ENCODE data around the gene MOG.
A peak's percentile ranks its signal among the peaks of the same experiment; 100 is the strongest.

Gene MOG

GRCh38 chr6:29702519-29703103 lies 45.7 kb downstream of the MOG start:
- Histone ChIP-seq H4K8ac (ENCODE audit: low read depth, low read length) (no peak overlapping the region), H3K9ac (ENCODE audit: low read length) (no peak overlapping the region), H3K36me3 (ENCODE audit: control insufficient read depth, insufficient read depth, low read length) (no peaks in the 10 kb centered on the region), H2AK5ac (ENCODE audit: low read length) (no peak overlapping the region), H3K4me3 (ENCODE audit: low read length) (no peak overlapping the region), H3K79me1 (ENCODE audit: low read length) (no peaks in the 10 kb centered on the region), H2BK120ac (ENCODE audit: low read depth, low read length) (no peak overlapping the region), H3K23ac (ENCODE audit: low read length) (no peak overlapping the region), H3K27me3 (ENCODE audit: insufficient read depth, low read length, poor library complexity) (no peaks in the 10 kb centered on the region), H2BK5ac (ENCODE audit: low read length) (no peak overlapping the region), H3K18ac (ENCODE audit: low read length) (no peak overlapping the region), H3K27ac (ENCODE audit: low read depth, low read length) (no peak overlapping the region), H3K4me2 (ENCODE audit: low read length) (no peak overlapping the region), H3K56ac (ENCODE audit: low read length) (no peak overlapping the region), H4K5ac (ENCODE audit: low read length) (no peak overlapping the region), H3K4ac (ENCODE audit: low read depth, low read length) (no peak overlapping the region), H2BK15ac (replicated peaks; ENCODE audit: low read depth) (no peak overlapping the region), H3K4me1 (ENCODE audit: control insufficient read depth, low read depth, low read length) (no peaks in the 10 kb centered on the region), H3K79me2 (ENCODE audit: control insufficient read depth, insufficient read depth, low read length) (no peaks in the 10 kb centered on the region)
- WGBS (ENCODE audit: extremely low coverage, insufficient coverage, low lambda C conversion rate): no CpG with 5 or more reads among the region's 17 CpGs
- DNase-seq: peak; percentile 79

- no peak overlapping the region for H4K8ac ChIP-seq (ENCODE audit: low read depth, low read length)
- H3K27me3 ChIP-seq (ENCODE audit: insufficient read depth, low read length, poor library complexity): no peaks in the 10 kb centered on the region
- no peak overlapping the region for H2AK5ac ChIP-seq (ENCODE audit: low read length)
- peak; percentile 74 for DNase-seq
- no peak overlapping the region for H3K18ac ChIP-seq (ENCODE audit: low read length)
- H3K4me2 ChIP-seq (ENCODE audit: low read length): no peak overlapping the region
- H3K4me1 ChIP-seq (ENCODE audit: control insufficient read depth, low read depth, low read length): no peaks in the 10 kb centered on the region
- H4K5ac ChIP-seq (ENCODE audit: low read length): no peak overlapping the region
- H2BK15ac ChIP-seq (replicated peaks; ENCODE audit: low read depth): no peak overlapping the region
- no peak overlapping the region for H2BK5ac ChIP-seq (ENCODE audit: low read length)
- H3K56ac ChIP-seq (ENCODE audit: low read length): no peak overlapping the region
- no peaks in the 10 kb centered on the region for H3K36me3 ChIP-seq (ENCODE audit: control insufficient read depth, insufficient read depth, low read length)
- no peaks in the 10 kb centered on the region for H3K79me1 ChIP-seq (ENCODE audit: low read length)
- no peak overlapping the region for H3K23ac ChIP-seq (ENCODE audit: low read length)
- H2BK120ac ChIP-seq (ENCODE audit: low read depth, low read length): no peak overlapping the region
- no peak overlapping the region for H3K27ac ChIP-seq (ENCODE audit: low read depth, low read length)
- H3K9ac ChIP-seq (ENCODE audit: low read length): no peak overlapping the region
- H3K4me3 ChIP-seq (ENCODE audit: low read length): no peak overlapping the region
- H3K4ac ChIP-seq (ENCODE audit: low read depth, low read length): no peak overlapping the region
- H3K79me2 ChIP-seq (ENCODE audit: control insufficient read depth, insufficient read depth, low read length): no peaks in the 10 kb centered on the region
- WGBS (ENCODE audit: extremely low coverage, insufficient coverage, low lambda C conversion rate): no CpG with 5 or more reads among the region's 10 CpGs
Observed at GRCh38 chr6:29705389-29706231, 48.7 kb downstream of the MOG start.

GRCh38 chr6:29708432-29709179 lies 51.7 kb downstream of the MOG start:
- H3K56ac ChIP-seq (ENCODE audit: low read length): no peak overlapping the region
- H3K27ac ChIP-seq (ENCODE audit: low read depth, low read length): no peak overlapping the region
- no peaks in the 10 kb centered on the region for H3K27me3 ChIP-seq (ENCODE audit: insufficient read depth, low read length, poor library complexity)
- DNase-seq: no peak
- WGBS (ENCODE audit: extremely low coverage, insufficient coverage, low lambda C conversion rate): no CpG with 5 or more reads among the region's 11 CpGs
- H3K18ac ChIP-seq (ENCODE audit: low read length): no peak overlapping the region
- no peak overlapping the region for H3K4ac ChIP-seq (ENCODE audit: low read depth, low read length)
- H2BK15ac ChIP-seq (replicated peaks; ENCODE audit: low read depth): no peak overlapping the region
- no peak overlapping the region for H2AK5ac ChIP-seq (ENCODE audit: low read length)
- no peaks in the 10 kb centered on the region for H3K79me1 ChIP-seq (ENCODE audit: low read length)
- no peaks in the 10 kb centered on the region for H3K79me2 ChIP-seq (ENCODE audit: control insufficient read depth, insufficient read depth, low read length)
- no peak overlapping the region for H3K9ac ChIP-seq (ENCODE audit: low read length)
- no peak overlapping the region for H2BK120ac ChIP-seq (ENCODE audit: low read depth, low read length)
- H2BK5ac ChIP-seq (ENCODE audit: low read length): no peak overlapping the region
- no peak overlapping the region for H3K4me3 ChIP-seq (ENCODE audit: low read length)
- no peak overlapping the region for H3K4me2 ChIP-seq (ENCODE audit: low read length)
- H3K36me3 ChIP-seq (ENCODE audit: control insufficient read depth, insufficient read depth, low read length): no peaks in the 10 kb centered on the region
- no peaks in the 10 kb centered on the region for H3K4me1 ChIP-seq (ENCODE audit: control insufficient read depth, low read depth, low read length)
- H3K23ac ChIP-seq (ENCODE audit: low read length): no peak overlapping the region
- H4K5ac ChIP-seq (ENCODE audit: low read length): no peak overlapping the region
- no peak overlapping the region for H4K8ac ChIP-seq (ENCODE audit: low read depth, low read length)

GRCh38 chr6:29709188-29709587 lies 52.3 kb downstream of the MOG start:
- no CpG with 5 or more reads among the region's 4 CpGs for WGBS (ENCODE audit: extremely low coverage, insufficient coverage, low lambda C conversion rate)
- no peak for DNase-seq
- Histone ChIP-seq H3K4ac (ENCODE audit: low read depth, low read length) (no peak overlapping the region), H2AK5ac (ENCODE audit: low read length) (no peak overlapping the region), H3K79me1 (ENCODE audit: low read length) (no peaks in the 10 kb centered on the region), H3K79me2 (ENCODE audit: control insufficient read depth, insufficient read depth, low read length) (no peaks in the 10 kb centered on the region), H4K5ac (ENCODE audit: low read length) (no peak overlapping the region), H3K27ac (ENCODE audit: low read depth, low read length) (no peak overlapping the region), H2BK5ac (ENCODE audit: low read length) (no peak overlapping the region), H3K18ac (ENCODE audit: low read length) (no peak overlapping the region), H2BK15ac (replicated peaks; ENCODE audit: low read depth) (no peak overlapping the region), H3K4me3 (ENCODE audit: low read length) (no peak overlapping the region), H3K56ac (ENCODE audit: low read length) (no peak overlapping the region), H4K8ac (ENCODE audit: low read depth, low read length) (no peak overlapping the region), H3K4me1 (ENCODE audit: control insufficient read depth, low read depth, low read length) (no peaks in the 10 kb centered on the region), H2BK120ac (ENCODE audit: low read depth, low read length) (no peak overlapping the region), H3K36me3 (ENCODE audit: control insufficient read depth, insufficient read depth, low read length) (no peaks in the 10 kb centered on the region), H3K4me2 (ENCODE audit: low read length) (no peak overlapping the region), H3K23ac (ENCODE audit: low read length) (no peak overlapping the region), H3K27me3 (ENCODE audit: insufficient read depth, low read length, poor library complexity) (no peaks in the 10 kb centered on the region), H3K9ac (ENCODE audit: low read length) (no peak overlapping the region)

- Histone ChIP-seq H3K79me2 (ENCODE audit: control insufficient read depth, insufficient read depth, low read length) (no peaks in the 10 kb centered on the region), H2BK120ac (ENCODE audit: low read depth, low read length) (no peak overlapping the region), H2BK5ac (ENCODE audit: low read length) (no peak overlapping the region), H3K4me2 (ENCODE audit: low read length) (no peak overlapping the region), H3K9ac (ENCODE audit: low read length) (no peak overlapping the region), H2AK5ac (ENCODE audit: low read length) (no peak overlapping the region), H4K8ac (ENCODE audit: low read depth, low read length) (no peak overlapping the region), H2BK15ac (replicated peaks; ENCODE audit: low read depth) (no peak overlapping the region), H3K23ac (ENCODE audit: low read length) (no peak overlapping the region), H3K36me3 (ENCODE audit: control insufficient read depth, insufficient read depth, low read length) (no peaks in the 10 kb centered on the region), H3K4me3 (ENCODE audit: low read length) (no peak overlapping the region), H3K27me3 (ENCODE audit: insufficient read depth, low read length, poor library complexity) (no peaks in the 10 kb centered on the region), H3K4me1 (ENCODE audit: control insufficient read depth, low read depth, low read length) (no peaks in the 10 kb centered on the region), H4K5ac (ENCODE audit: low read length) (no peak overlapping the region), H3K56ac (ENCODE audit: low read length) (no peak overlapping the region), H3K27ac (ENCODE audit: low read depth, low read length) (no peak overlapping the region), H3K79me1 (ENCODE audit: low read length) (no peaks in the 10 kb centered on the region), H3K18ac (ENCODE audit: low read length) (no peak overlapping the region), H3K4ac (ENCODE audit: low read depth, low read length) (no peak overlapping the region)
- DNase-seq: no peak
- no CpG with 5 or more reads among the region's 8 CpGs for WGBS (ENCODE audit: extremely low coverage, insufficient coverage, low lambda C conversion rate)
Observed at GRCh38 chr6:29710281-29710941, 53.5 kb downstream of the MOG start.
